DMS153 (cell line): ENCODE data around the gene ALPL.
"Not testable (repeated sequence)": the region's sequence is repeated elsewhere in the genome, so short reads cannot be mapped to it uniquely, and the experiment has no call there.

ENCODE experiments used
- DNase-seq: peaks from one replicate; lab custom pipeline; 2025; lab: John Stamatoyannopoulos, UW

ALPL gene

GRCh38 chr1:21507511-21508270 lies 1.5 kb upstream of the ALPL start:
- DNase-seq: no peak

GRCh38 chr1:21508580-21509350 lies 458 bp upstream of the ALPL start:
- peak; percentile 15 for DNase-seq

- DNase-seq: no peak
Observed at GRCh38 chr1:21510113-21510493, 880 bp downstream of the ALPL start.

GRCh38 chr1:21510885-21511578 lies 1.8 kb downstream of the ALPL start:
- DNase-seq: no peak

- DNase-seq: no peak
Observed at GRCh38 chr1:21511579-21512522, 2.6 kb downstream of the ALPL start.

GRCh38 chr1:21514245-21514644 lies 5.0 kb downstream of the ALPL start:
- no peak for DNase-seq

- no peak for DNase-seq
Observed at GRCh38 chr1:21517161-21517589, 8.0 kb downstream of the ALPL start.

- no peak for DNase-seq
Observed at GRCh38 chr1:21517660-21518480, 8.6 kb downstream of the ALPL start.

- no peak for DNase-seq
Observed at GRCh38 chr1:21518774-21519455, 9.7 kb downstream of the ALPL start.

GRCh38 chr1:21519486-21520070 lies 10.4 kb downstream of the ALPL start:
- DNase-seq: not testable (repeated sequence)

GRCh38 chr1:21520899-21521716 lies 11.9 kb downstream of the ALPL start:
- no peak for DNase-seq

GRCh38 chr1:21521717-21522060 lies 12.5 kb downstream of the ALPL start:
- DNase-seq: no peak

- DNase-seq: no peak
Observed at GRCh38 chr1:21522525-21523038, 13.4 kb downstream of the ALPL start.

GRCh38 chr1:21523297-21523813 lies 14.1 kb downstream of the ALPL start:
- DNase-seq: no peak

GRCh38 chr1:21524220-21524619 lies 15.0 kb downstream of the ALPL start:
- no peak for DNase-seq

- DNase-seq: no peak
Observed at GRCh38 chr1:21524686-21525339, 15.6 kb downstream of the ALPL start.

- no peak for DNase-seq
Observed at GRCh38 chr1:21525340-21525717, 16.1 kb downstream of the ALPL start.

- DNase-seq: no peak
Observed at GRCh38 chr1:21526441-21526840, 17.2 kb downstream of the ALPL start.
